ENCODE results near the gene PPT2. TPM values are rescaled to one million over a fixed set of nuclear protein-coding genes. Genes with fewer than 3 reads are reported as not detected.

PPT2 gene
- polyA plus RNA-seq, 1 donor from 2014 or later: 330 TPM

- Histone ChIP-seq H4K20me1 (ENCODE audit: insufficient read depth) (no peaks in the 10 kb centered on the region), H3K79me2 (replicated peaks; ENCODE audit: insufficient read depth, low read length) (no peaks in the 10 kb centered on the region), H3K9me3 (ENCODE audit: low read length) (no peaks in the 10 kb centered on the region), H3K27me3 (ENCODE audit: insufficient read depth, low read depth, low read length) (no peaks in the 10 kb centered on the region), H2AFZ (ENCODE audit: low read depth, low read length) (peak overlapping the region; percentile 40), H3K27ac (ENCODE audit: low read length) (peak overlapping the region; percentile 100), H3K4me2 (ENCODE audit: low read length) (peak overlapping the region; percentile 98), H3K36me3 (ENCODE audit: insufficient read depth, low read length) (no peaks in the 10 kb centered on the region), H3K4me3 (ENCODE audit: low read length) (peak overlapping the region; percentile 82), H3K9me2 (ENCODE audit: insufficient read depth, low read length) (no peaks in the 10 kb centered on the region), H3F3A (ENCODE audit: insufficient read depth, low read length, poor library complexity, severe bottlenecking) (peaks cover 5% of the 10 kb centered on the region), H3K9ac (ENCODE audit: low read length) (peak overlapping the region; percentile 100)
- no peak for TF ChIP-seq EZH2 (IDR thresholded peaks at IDR 0.05; ENCODE audit: borderline replicate concordance, insufficient read depth, low read length, poor library complexity, severe bottlenecking)
- TF ChIP-seq CTCF (IDR thresholded peaks at IDR 0.05; ENCODE audit: poor library complexity, severe bottlenecking): no peak
- peak; percentile 12 for TF ChIP-seq EP300 (conservative IDR thresholded peaks at IDR 0.05; ENCODE audit: poor library complexity, severe bottlenecking)
- TF ChIP-seq SMC3 (conservative IDR thresholded peaks at IDR 0.05; ENCODE audit: poor library complexity): peak; percentile 4
- TF ChIP-seq REST (IDR thresholded peaks at IDR 0.05; ENCODE audit: borderline replicate concordance): peak; percentile 92
- TF ChIP-seq MXI1 (conservative IDR thresholded peaks at IDR 0.05; ENCODE audit: poor library complexity, severe bottlenecking): peak; percentile 50
- no peak for TF ChIP-seq TAF1 (IDR thresholded peaks at IDR 0.05; ENCODE audit: low read depth)
- TF ChIP-seq POLR2AphosphoS5 (IDR thresholded peaks at IDR 0.05): peak; percentile 97
- TF ChIP-seq RAD21 (conservative IDR thresholded peaks at IDR 0.05): no peak
These were observed 42.2 kb downstream of the PPT2 start for GRCh38 chr6:32195902-32196681.

- no peaks in the 10 kb centered on the region for H3K27me3 ChIP-seq (ENCODE audit: insufficient read depth, low read depth, low read length)
- H3K9me2 ChIP-seq (ENCODE audit: insufficient read depth, low read length): no peaks in the 10 kb centered on the region
- peak overlapping the region; percentile 40 for H2AFZ ChIP-seq (ENCODE audit: low read depth, low read length)
- H3K36me3 ChIP-seq (ENCODE audit: insufficient read depth, low read length): no peaks in the 10 kb centered on the region
- H3F3A ChIP-seq (ENCODE audit: insufficient read depth, low read length, poor library complexity, severe bottlenecking): peaks cover 5% of the 10 kb centered on the region
- H3K79me2 ChIP-seq (replicated peaks; ENCODE audit: insufficient read depth, low read length): no peaks in the 10 kb centered on the region
- peak overlapping the region; percentile 100 for H3K27ac ChIP-seq (ENCODE audit: low read length)
- TF ChIP-seq REST (IDR thresholded peaks at IDR 0.05; ENCODE audit: borderline replicate concordance) (no peak), POLR2AphosphoS5 (IDR thresholded peaks at IDR 0.05) (no peak)
- peak overlapping the region; percentile 82 for H3K4me3 ChIP-seq (ENCODE audit: low read length)
- H3K9me3 ChIP-seq (ENCODE audit: low read length): no peaks in the 10 kb centered on the region
- peak overlapping the region; percentile 100 for H3K9ac ChIP-seq (ENCODE audit: low read length)
- H4K20me1 ChIP-seq (ENCODE audit: insufficient read depth): no peaks in the 10 kb centered on the region
- H3K4me2 ChIP-seq (ENCODE audit: low read length): peak overlapping the region; percentile 98
These were observed 43.0 kb downstream of the PPT2 start for GRCh38 chr6:32196682-32197616.

All from neural cell (in vitro differentiated cells).